Measurements from ENCODE around the gene TDRD10. TPM values are rescaled to one million over a fixed set of nuclear protein-coding genes. Genes with fewer than 3 reads are reported as not detected.

Gene TDRD10
- total and polyA plus RNA-seq, 2 of the 8 experiments (the other 6 are each of a cell fraction or from before 2014, with no cell fraction given): 0.15 to 0.27 TPM

- TF ChIP-seq RXRA (IDR thresholded peaks at IDR 0.05; ENCODE audit: insufficient read depth, low read depth, low read length) (no peak), USF2 (IDR thresholded peaks at IDR 0.05; ENCODE audit: low read length) (peak; percentile 62), SP1 (IDR thresholded peaks at IDR 0.05; ENCODE audit: low read depth, low read length) (no peak), KDM4A (IDR thresholded peaks at IDR 0.05; ENCODE audit: low read depth, low read length, severe bottlenecking) (peak; percentile 86), ATF3 (IDR thresholded peaks at IDR 0.05; ENCODE audit: insufficient read depth, low read depth, low read length) (0 out of 2 replicates have a peak, but pooled peaks have one; percentile 9), ASH2L (IDR thresholded peaks at IDR 0.05; ENCODE audit: low read length) (peak; percentile 32), SIRT6 (IDR thresholded peaks at IDR 0.05; ENCODE audit: low read length) (no peak), TCF12 (IDR thresholded peaks at IDR 0.05; ENCODE audit: low read depth, low read length) (0 out of 2 replicates have a peak, but pooled peaks have one; percentile 7), SUZ12 (IDR thresholded peaks at IDR 0.05; ENCODE audit: low read length) (peak; percentile 41; the same call in 1 of the 2 replicates), RNF2 (IDR thresholded peaks at IDR 0.05; ENCODE audit: borderline replicate concordance, low read depth, low read length, missing control alignments, poor library complexity, severe bottlenecking) (no peak), PHF8 (conservative IDR thresholded peaks at IDR 0.05; ENCODE audit: low read depth, low read length) (no peak), POLR2AphosphoS5 (IDR thresholded peaks at IDR 0.05; ENCODE audit: low read depth, low read length) (no peak), NRF1 (IDR thresholded peaks at IDR 0.05; ENCODE audit: low read depth, low read length) (no peak), CTBP2 (IDR thresholded peaks at IDR 0.05; ENCODE audit: borderline replicate concordance, insufficient read depth, insufficient read length, low read length) (no peak), YY1 (IDR thresholded peaks at IDR 0.05; ENCODE audit: low read depth, low read length) (0 out of 2 replicates have a peak, but pooled peaks have one; percentile 27), EP300 (IDR thresholded peaks at IDR 0.05; ENCODE audit: borderline replicate concordance in 1 of 2, low read depth in 2 of 2, low read length in 2 of 2) (no peak), RBBP5 (IDR thresholded peaks at IDR 0.05; ENCODE audit: borderline replicate concordance, low read depth, low read length) (no peak; the same call in 1 of the 2 replicates), GTF2F1 (IDR thresholded peaks at IDR 0.05; ENCODE audit: borderline replicate concordance, low read depth, low read length) (no peak), SAP30 (IDR thresholded peaks at IDR 0.05; ENCODE audit: insufficient read depth, insufficient replicate concordance, low read length) (no peak), SIX5 (IDR thresholded peaks at IDR 0.05; ENCODE audit: low read depth, low read length) (no peak)
Measured at GRCh38 chr1:154502066-154502743, at the start of gene TDRD10, which contains the start of gene SHE (continued).

All from H1 (cell line).